ENCODE results near the gene TP53RK. TPM values are rescaled to one million over a fixed set of nuclear protein-coding genes. Genes with fewer than 3 reads are reported as not detected.

The TP53RK gene
- total RNA-seq, 1 experiment from 2014 or later, result 20.6 TPM

GRCh38 chr20:46661659-46662058, 27.6 kb downstream of the TP53RK start:
- no peaks in the 10 kb centered on the region for H3K9me3 ChIP-seq (ENCODE audit: low read depth, low read length, poor library complexity, severe bottlenecking)
- H3K4me3 ChIP-seq (ENCODE audit: low read depth, low read length, poor library complexity, severe bottlenecking), result no peak overlapping the region
- intact Hi-C loops (cut with micrococcal nuclease; ENCODE audit: unreplicated experiment), result no loop called here
- ChIA-PET CTCF (no interaction called here), POLR2A (ENCODE audit: low non-redundant PET) (no interaction called here)
- DNase-seq (ENCODE audit: low spot score), result no peak
- no peaks in the 10 kb centered on the region for H3K4me1 ChIP-seq (ENCODE audit: insufficient read depth, low read length, poor library complexity, severe bottlenecking)
- H3K27me3 ChIP-seq (replicated peaks; ENCODE audit: insufficient read depth, low read depth, low read length, poor library complexity), result no peaks in the 10 kb centered on the region
- TF ChIP-seq CTCF (conservative IDR thresholded peaks at IDR 0.05; ENCODE audit: low read depth, low read length) (no peak), EZH2 (IDR thresholded peaks at IDR 0.05; ENCODE audit: borderline replicate concordance, low read depth, low read length, poor library complexity, severe bottlenecking) (no peak)
- BruUV-seq (replicated peaks), result no TSS peak
- H3K36me3 ChIP-seq (ENCODE audit: insufficient read depth, low read length, poor library complexity, severe bottlenecking), result no peaks in the 10 kb centered on the region
- no peak overlapping the region for H3K27ac ChIP-seq (ENCODE audit: low read depth, low read length, poor library complexity, severe bottlenecking)

GRCh38 chr20:46660487-46660886, 28.8 kb downstream of the TP53RK start:
- Histone ChIP-seq H3K27ac (ENCODE audit: low read depth, low read length, poor library complexity, severe bottlenecking) (no peak overlapping the region), H3K36me3 (ENCODE audit: insufficient read depth, low read length, poor library complexity, severe bottlenecking) (no peaks in the 10 kb centered on the region), H3K9me3 (ENCODE audit: low read depth, low read length, poor library complexity, severe bottlenecking) (no peaks in the 10 kb centered on the region), H3K27me3 (replicated peaks; ENCODE audit: insufficient read depth, low read depth, low read length, poor library complexity) (no peaks in the 10 kb centered on the region), H3K4me1 (ENCODE audit: insufficient read depth, low read length, poor library complexity, severe bottlenecking) (no peaks in the 10 kb centered on the region), H3K4me3 (ENCODE audit: low read depth, low read length, poor library complexity, severe bottlenecking) (no peak overlapping the region)
- no peak for DNase-seq (ENCODE audit: low spot score)
- no TSS peak for BruUV-seq (replicated peaks)
- intact Hi-C loops (cut with micrococcal nuclease; ENCODE audit: unreplicated experiment), result no loop called here
- TF ChIP-seq EZH2 (IDR thresholded peaks at IDR 0.05; ENCODE audit: borderline replicate concordance, low read depth, low read length, poor library complexity, severe bottlenecking) (no peak), CTCF (conservative IDR thresholded peaks at IDR 0.05; ENCODE audit: low read depth, low read length) (no peak)
- ChIA-PET POLR2A (ENCODE audit: low non-redundant PET) (no interaction called here), CTCF (no interaction called here)

DNA sequence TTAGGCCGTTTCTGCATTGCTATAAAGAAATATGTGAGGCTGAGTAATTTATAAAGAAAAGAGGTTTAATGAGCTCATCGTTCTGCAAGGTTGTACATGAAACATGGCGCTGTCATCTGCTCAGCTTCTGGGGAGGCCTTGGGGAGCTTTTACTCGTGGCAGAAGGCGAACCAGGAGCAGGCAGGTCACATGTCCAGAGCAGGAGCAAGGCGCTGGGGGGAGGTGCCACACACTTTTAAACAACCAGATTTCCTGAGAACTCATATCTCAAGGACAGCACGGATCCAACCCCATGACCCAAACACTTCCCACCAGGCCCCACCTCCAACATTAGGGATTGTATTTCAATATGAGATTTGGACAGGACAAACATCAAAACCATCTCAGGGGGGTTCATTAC, 31.6 kb downstream of the TP53RK start:
- Histone ChIP-seq H3K9me3 (ENCODE audit: low read depth, low read length, poor library complexity, severe bottlenecking) (no peaks in the 10 kb centered on the region), H3K4me3 (ENCODE audit: low read depth, low read length, poor library complexity, severe bottlenecking) (no peak overlapping the region), H3K36me3 (ENCODE audit: insufficient read depth, low read length, poor library complexity, severe bottlenecking) (no peaks in the 10 kb centered on the region), H3K27ac (ENCODE audit: low read depth, low read length, poor library complexity, severe bottlenecking) (no peak overlapping the region), H3K27me3 (replicated peaks; ENCODE audit: insufficient read depth, low read depth, low read length, poor library complexity) (peaks cover 5% of the 10 kb centered on the region), H3K4me1 (ENCODE audit: insufficient read depth, low read length, poor library complexity, severe bottlenecking) (no peaks in the 10 kb centered on the region)
- no peak for TF ChIP-seq CTCF (conservative IDR thresholded peaks at IDR 0.05; ENCODE audit: low read depth, low read length)
- TF ChIP-seq EZH2 (IDR thresholded peaks at IDR 0.05; ENCODE audit: borderline replicate concordance, low read depth, low read length, poor library complexity, severe bottlenecking), result no peak
- intact Hi-C loops (cut with micrococcal nuclease; ENCODE audit: unreplicated experiment), result no loop called here
- ChIA-PET POLR2A (ENCODE audit: low non-redundant PET) (no interaction called here), CTCF (no interaction called here)
- BruUV-seq (replicated peaks), result no TSS peak
- DNase-seq (ENCODE audit: low spot score), result no peak
